GM12878 (cell line): ENCODE data around the gene RIN2. TPM values are rescaled to one million over a fixed set of nuclear protein-coding genes. Genes with fewer than 3 reads are reported as not detected.

Experiments used
- ATAC-seq: fragments of 200-7000 bp; cut with Tn5 transposase; 3 replicates; pipeline ENCODE4 v1.9.1; 2020; ENCODE audit warnings: mild to moderate bottlenecking, moderate library complexity
- BruUV-seq: library from RNA; stranded (reverse); fragments of 400-500 nt; replicated peaks from 2 replicates; lab custom pipeline; 2021; lab: Mats Ljungman, UMichigan
- CTCF ChIA-PET: fragments of 300-600 bp; sonication (Branson Sonifier 250); formaldehyde crosslinking; extraction: SDS; loops from one replicate; lab custom pipeline; 2021; ENCODE audit warnings: inconsistent platforms; lab: Yijun Ruan, JAX
- POLR2A ChIA-PET: fragments of 350-600 bp; formaldehyde crosslinking; extraction: SDS; loops from one replicate; lab custom pipeline; 2021; ENCODE audit warnings: inconsistent platforms; lab: Charles Lee
- RAD21 ChIA-PET: fragments of 300-600 bp; sonication (Branson Sonifier 250); formaldehyde crosslinking; loops from one replicate; lab custom pipeline; 2023; ENCODE audit warnings: antibody characterized with exemption; ENCODE audit not compliant: unreplicated experiment; lab: Charles Lee
- SMC1A ChIA-PET: fragments of 300-600 bp; sonication (Branson Sonifier 250); formaldehyde crosslinking; loops from one replicate; lab custom pipeline; 2023; ENCODE audit not compliant: unreplicated experiment, uncharacterized antibody; lab: Charles Lee
- DNase-seq: peaks from one replicate; pipeline ENCODE4 v3.0.0-alpha.2; 2011; ENCODE audit warnings: low read depth, low spot score
- FAIRE-seq: peaks from 3 replicates; lab custom pipeline; 2011; peaks lifted over from hg19 to GRCh38; lab: Jason Lieb, UNC
- H2AFZ ChIP-seq: 2 replicates; pipeline ENCODE4 v1.6.0; 2011; ENCODE audit warnings: low read depth, low read length, control low read depth; ENCODE audit not compliant: control insufficient read depth
- H3K27ac ChIP-seq: 2 replicates; pipeline ENCODE4 v1.5.1; 2011; ENCODE audit warnings: control low read depth; ENCODE audit not compliant: control insufficient read depth, insufficient read depth
- H3K27me3 ChIP-seq, 2 experiments: replicated peaks in 1 of 2; 2 replicates each; pipeline versions ENCODE4 v1.6.0 to v1.6.1; 2011; ENCODE audit warnings: low read length in 1 of 2; ENCODE audit not compliant: control insufficient read depth in 2 of 2, insufficient read depth in 2 of 2
- H3K36me3 ChIP-seq, 2 experiments: 2 replicates each; pipeline ENCODE4 v1.5.1; 2011; ENCODE audit warnings: low read length in 1 of 2; ENCODE audit not compliant: control insufficient read depth in 2 of 2, insufficient read depth in 2 of 2
- H3K4me1 ChIP-seq: 2 replicates; pipeline ENCODE4 v1.6.1; 2011; ENCODE audit warnings: mild to moderate bottlenecking, low read length, moderate library complexity, mixed read lengths; ENCODE audit not compliant: control insufficient read depth, insufficient read depth
- H3K4me2 ChIP-seq: 2 replicates; pipeline ENCODE4 v1.6.0; 2011; ENCODE audit warnings: control low read depth; ENCODE audit not compliant: control insufficient read depth, insufficient read depth
- H3K4me3 ChIP-seq: fragments of 200-600 bp; sonication (generic); 2 replicates; pipeline ENCODE4 v1.5.1; 2016
- H3K79me2 ChIP-seq: 2 replicates; pipeline ENCODE4 v1.6.0; 2011; ENCODE audit warnings: low read length; ENCODE audit not compliant: control insufficient read depth, insufficient read depth
- H3K9ac ChIP-seq: 2 replicates; pipeline ENCODE4 v1.8.0; 2011; ENCODE audit warnings: low read length, control low read depth, mixed read lengths; ENCODE audit not compliant: control insufficient read depth, insufficient read depth
- H3K9me3 ChIP-seq: replicated peaks from 3 replicates; pipeline ENCODE4 v1.5.1; 2011; ENCODE audit warnings: mild to moderate bottlenecking, low read length; ENCODE audit not compliant: control insufficient read depth, insufficient read depth
- H4K20me1 ChIP-seq: 2 replicates; pipeline ENCODE4 v1.6.0; 2011; ENCODE audit not compliant: control insufficient read depth, insufficient read depth
- ASH2L ChIP-seq: fragments of 300-600, 200-600 bp; sonication (generic); IDR thresholded peaks from 2 replicates; pipeline ENCODE4 v1.6.1; 2017; ENCODE audit warnings: low read depth, mild to moderate bottlenecking, borderline replicate concordance
- ATF3 ChIP-seq: IDR thresholded peaks from 2 replicates; pipeline ENCODE4 v1.6.1; 2011; ENCODE audit warnings: low read depth, mild to moderate bottlenecking, low read length, moderate library complexity, borderline replicate concordance; ENCODE audit errors: extremely low read depth
- BACH1 ChIP-seq: fragments of 450-650 bp; IDR thresholded peaks from 2 replicates; pipeline ENCODE4 v1.6.1; 2017; ENCODE audit warnings: mild to moderate bottlenecking, borderline replicate concordance
- CHD1 ChIP-seq: IDR thresholded peaks from 2 replicates; pipeline ENCODE4 v1.6.1; 2012; ENCODE audit warnings: low read depth, low read length, improper control_type of control experiment
- E4F1 ChIP-seq: fragments of 450-650 bp; IDR thresholded peaks from 2 replicates; pipeline ENCODE4 v1.6.1; 2018; ENCODE audit warnings: borderline replicate concordance, mild to moderate bottlenecking; ENCODE audit not compliant: partially characterized antibody
- JUND ChIP-seq: IDR thresholded peaks from 2 replicates; pipeline ENCODE4 v1.6.1; 2012; ENCODE audit warnings: low read depth, mild to moderate bottlenecking, low read length, improper control_type of control experiment, moderate library complexity
- MEF2B ChIP-seq: fragments of 450-650 bp; IDR thresholded peaks from 2 replicates; pipeline ENCODE4 v1.6.1; 2018; ENCODE audit warnings: mild to moderate bottlenecking, moderate library complexity; ENCODE audit not compliant: partially characterized antibody, poor library complexity, severe bottlenecking
- NRF1 ChIP-seq: conservative IDR thresholded peaks from 2 replicates; pipeline ENCODE4 v1.6.1; 2011; ENCODE audit warnings: mild to moderate bottlenecking, low read depth, low read length, improper control_type of control experiment
- POLR2AphosphoS2 ChIP-seq: IDR thresholded peaks from 2 replicates; pipeline ENCODE4 v1.6.1; 2011; ENCODE audit warnings: low read depth, mild to moderate bottlenecking, low read length, improper control_type of control experiment, moderate library complexity
- RAD21 ChIP-seq: IDR thresholded peaks from 2 replicates; pipeline ENCODE4 v1.6.1; 2011; ENCODE audit warnings: mild to moderate bottlenecking, low read depth, low read length, moderate library complexity; ENCODE audit not compliant: insufficient read depth
- SIX5 ChIP-seq: IDR thresholded peaks from 2 replicates; pipeline ENCODE4 v1.6.1; 2011; ENCODE audit warnings: mild to moderate bottlenecking, low read depth, low read length, moderate library complexity; ENCODE audit not compliant: severe bottlenecking
- SMC3 ChIP-seq: IDR thresholded peaks from 2 replicates; pipeline ENCODE4 v1.6.1; 2011; ENCODE audit warnings: low read length, improper control_type of control experiment, borderline replicate concordance
- SREBF2 ChIP-seq: IDR thresholded peaks from 2 replicates; pipeline ENCODE4 v1.6.1; 2012; ENCODE audit warnings: mild to moderate bottlenecking, low read length
- TAF1 ChIP-seq: IDR thresholded peaks from 2 replicates; pipeline ENCODE4 v1.6.1; 2011; ENCODE audit warnings: mild to moderate bottlenecking, low read depth, low read length, borderline replicate concordance
- WRNIP1 ChIP-seq: IDR thresholded peaks from 2 replicates; pipeline ENCODE4 v1.6.1; 2011; ENCODE audit warnings: low read depth, low read length, improper control_type of control experiment, borderline replicate concordance
- WGBS: methylation state at CpG from one replicate; pipeline ENCODE4 v1.1.6; 2016; ENCODE audit warnings: low lambda C conversion rate; ENCODE audit not compliant: insufficient replicate concordance, insufficient coverage; ENCODE audit errors: missing lambda C conversion rate; 5-methylcytosine and 5-hydroxymethylcytosine counted together
- in situ Hi-C: fragments of 300-500 bp; cut with MboI; formaldehyde crosslinking; loops from 9 replicates; pipeline ENCODE4 v1.14.3; 2018; ENCODE audit warnings: mixed read lengths
- intact Hi-C: fragments of 100-400 bp; cut with micrococcal nuclease; formaldehyde crosslinking; loops from one replicate; pipeline ENCODE4 v1.14.2; 2022; ENCODE audit not compliant: unreplicated experiment
- polyA plus RNA-seq, 11 experiments: library from polyadenylated mRNA; depleted of rRNA in 4 of 11; unstranded in 6 of 11; stranded (reverse) in 5 of 11; fragments of >200 nt; fragmentation: Nextera tagmentation in 4 of 11; fragmentation: Illumina TruSeq in 1 of 11; extraction: Ambion mirVana in 4 of 11; extraction: Trizol in 1 of 11; gene quantifications; 1 replicate in 1 of 11; 2 replicates in 10 of 11; pipeline versions ENCODE4 v1.2.1 to v1.2.3, GENCODE V29; 2011 to 2016; ENCODE audit warnings: inconsistent platforms in 2 of 11, missing spikeins in 2 of 11, low read depth in 1 of 11
- total RNA-seq, 4 experiments: library from RNA; depleted of rRNA in 3 of 4; stranded (reverse); fragments of >200 nt in 3 of 4; fragmentation: Illumina TruSeq in 1 of 4; extraction: Trizol in 1 of 4; gene quantifications; 2 replicates each; pipeline versions ENCODE4 v1.2.1 to v1.2.3, GENCODE V29; 2013 to 2021
- TF ChIP-seq, protein P1 (sequence below): IDR thresholded peaks from 2 replicates; pipeline ENCODE4 v1.6.1; 2011; ENCODE audit warnings: mild to moderate bottlenecking, low read depth, low read length, moderate library complexity; ENCODE audit not compliant: insufficient replicate concordance
- TF ChIP-seq, protein P2 (sequence below): IDR thresholded peaks from 2 replicates; pipeline ENCODE4 v1.6.1; 2012; ENCODE audit warnings: low read depth, low read length, improper control_type of control experiment

RIN2 gene
- total and polyA plus RNA-seq, 10 of the 15 experiments (the other 5 are each of a cell fraction or from before 2014, with no cell fraction given) = 0.68 to 8.5 (median 4.5) TPM

GRCh38 chr20:19737025-19737424, 21.0 kb upstream of the RIN2 start:
- Histone ChIP-seq H3K9me3 (no peaks in the 10 kb centered on the region), H4K20me1 (no peaks in the 10 kb centered on the region), H3K4me3 (no peak overlapping the region), H3K27me3 (no peaks in the 10 kb centered on the region), H3K9ac (no peak overlapping the region), H3K79me2 (no peaks in the 10 kb centered on the region), H3K4me2 (no peak overlapping the region), H3K4me1 (no peaks in the 10 kb centered on the region), H3K36me3 (no peaks in the 10 kb centered on the region), H2AFZ (no peak overlapping the region), H3K27ac (no peak overlapping the region)
- ATAC-seq (peak; percentile 95), DNase-seq (peak; percentile 37), FAIRE-seq (no peak)
- POLR2A ChIA-PET = interaction anchor here (0.6 to 1.3 kb wide), 6 partner anchors 20 to 154 kb away, joined by 3 to 7 read pairs (median 4); no protein-coding TSS in a partner anchor
- intact Hi-C loops = no loop called here
- CTCF ChIA-PET = interaction anchor here (0.6 to 1.9 kb wide), 9 partner anchors 14 to 74 kb away, joined by 3 to 10 read pairs (median 5); no protein-coding TSS in a partner anchor
- 1% methylated on average over 4 of the region's 4 CpGs for WGBS
- SMC1A ChIA-PET = interaction anchor here (0.7 to 3.4 kb wide), 20 partner anchors 11 to 198 kb away, joined by 3 to 30 read pairs (median 5); no protein-coding TSS in a partner anchor
- in situ Hi-C loops = no loop called here
- RAD21 ChIA-PET = interaction anchor here (0.9 to 1.8 kb wide), 12 partner anchors 14 to 123 kb away, joined by 3 to 21 read pairs (median 4); no protein-coding TSS in a partner anchor
- BruUV-seq = no TSS peak
- TF ChIP-seq POLR2AphosphoS2 (no peak), BACH1 (peak; percentile 82; the same call in 1 of the 2 replicates), SREBF2 (no peak), MEF2B (peak; percentile 34), SMC3 (no peak), NRF1 (no peak), RAD21 (no peak), ASH2L (no peak), JUND (no peak), ATF3 (no peak), CHD1 (no peak), TAF1 (no peak), WRNIP1 (no peak), E4F1 (no peak), SIX5 (no peak)
- TF ChIP-seq, protein P1, sequence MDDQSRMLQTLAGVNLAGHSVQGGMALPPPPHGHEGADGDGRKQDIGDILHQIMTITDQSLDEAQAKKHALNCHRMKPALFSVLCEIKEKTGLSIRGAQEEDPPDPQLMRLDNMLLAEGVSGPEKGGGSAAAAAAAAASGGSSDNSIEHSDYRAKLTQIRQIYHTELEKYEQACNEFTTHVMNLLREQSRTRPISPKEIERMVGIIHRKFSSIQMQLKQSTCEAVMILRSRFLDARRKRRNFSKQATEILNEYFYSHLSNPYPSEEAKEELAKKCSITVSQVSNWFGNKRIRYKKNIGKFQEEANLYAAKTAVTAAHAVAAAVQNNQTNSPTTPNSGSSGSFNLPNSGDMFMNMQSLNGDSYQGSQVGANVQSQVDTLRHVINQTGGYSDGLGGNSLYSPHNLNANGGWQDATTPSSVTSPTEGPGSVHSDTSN = no peak
- TF ChIP-seq, protein P2, sequence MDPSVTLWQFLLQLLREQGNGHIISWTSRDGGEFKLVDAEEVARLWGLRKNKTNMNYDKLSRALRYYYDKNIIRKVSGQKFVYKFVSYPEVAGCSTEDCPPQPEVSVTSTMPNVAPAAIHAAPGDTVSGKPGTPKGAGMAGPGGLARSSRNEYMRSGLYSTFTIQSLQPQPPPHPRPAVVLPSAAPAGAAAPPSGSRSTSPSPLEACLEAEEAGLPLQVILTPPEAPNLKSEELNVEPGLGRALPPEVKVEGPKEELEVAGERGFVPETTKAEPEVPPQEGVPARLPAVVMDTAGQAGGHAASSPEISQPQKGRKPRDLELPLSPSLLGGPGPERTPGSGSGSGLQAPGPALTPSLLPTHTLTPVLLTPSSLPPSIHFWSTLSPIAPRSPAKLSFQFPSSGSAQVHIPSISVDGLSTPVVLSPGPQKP = no peak
